NCI-H524 (cell line): ENCODE results near the gene TEP1.
"Not testable (repeated sequence)": the region's sequence is repeated elsewhere in the genome, so short reads cannot be mapped to it uniquely, and the experiment has no call there.

ENCODE experiments used
- DNase-seq, 2 experiments: peaks; one replicate each; lab custom pipeline; 2025; lab: John Stamatoyannopoulos, UW

TEP1 gene

GRCh38 chr14:20341032-20341431, 72.3 kb downstream of the TEP1 start:
- not testable (repeated sequence) for DNase-seq

- DNase-seq: no peak
These were observed 79.3 kb downstream of the TEP1 start for GRCh38 chr14:20334017-20334416.

- no peak for DNase-seq
These were observed 79.8 kb downstream of the TEP1 start for GRCh38 chr14:20333494-20333841.

- peak; percentile 94 to 98 for DNase-seq
These were observed 80.4 kb downstream of the TEP1 start, which contains the start of gene CCNB1IP1 for GRCh38 chr14:20332788-20333493. CCNB1IP1 (minus strand) TSS chr14:20333279; CDS start chr14:20316523, 16,756 bp downstream.

- peak in 1 of 2 experiments; percentile 59 for DNase-seq
These were observed 80.9 kb downstream of the TEP1 start for GRCh38 chr14:20332431-20332787.

- DNase-seq: no peak
These were observed 82.2 kb downstream of the TEP1 start for GRCh38 chr14:20331053-20331613.

GRCh38 chr14:20329355-20329754, 83.9 kb downstream of the TEP1 start:
- no peak for DNase-seq

GRCh38 chr14:20328705-20329104, 84.6 kb downstream of the TEP1 start:
- DNase-seq: no peak

- DNase-seq: peak; percentile 60 to 84
These were observed 86.1 kb downstream of the TEP1 start for GRCh38 chr14:20327005-20327869.

- DNase-seq: no peak
These were observed 95.6 kb downstream of the TEP1 start for GRCh38 chr14:20317720-20318119.
